ENCODE results near the gene SLC22A23.

The SLC22A23 gene

GRCh38 chr6:3293271-3294155 is 163.3 kb downstream of the SLC22A23 start:
- FAIRE-seq, result no peak

GRCh38 chr6:3292431-3293197 is 164.2 kb downstream of the SLC22A23 start:
- no peak for FAIRE-seq

GRCh38 chr6:3291987-3292386 is 164.9 kb downstream of the SLC22A23 start:
- no peak for FAIRE-seq

GRCh38 chr6:3291346-3291745 is 165.5 kb downstream of the SLC22A23 start:
- FAIRE-seq, result no peak

GRCh38 chr6:3290931-3291211 is 166.0 kb downstream of the SLC22A23 start:
- FAIRE-seq, result no peak

GRCh38 chr6:3290149-3290930 is 166.5 kb downstream of the SLC22A23 start:
- no peak for FAIRE-seq

GRCh38 chr6:3289664-3290055 is 167.2 kb downstream of the SLC22A23 start:
- no peak for FAIRE-seq

- FAIRE-seq, result no peak
Observed at GRCh38 chr6:3288711-3289663, 167.9 kb downstream of the SLC22A23 start.

- FAIRE-seq, result no peak
Observed at GRCh38 chr6:3287976-3288707, 168.7 kb downstream of the SLC22A23 start.

GRCh38 chr6:3287308-3287707 is 169.5 kb downstream of the SLC22A23 start:
- FAIRE-seq, result no peak

- no peak for FAIRE-seq
Observed at GRCh38 chr6:3286641-3287171, 170.1 kb downstream of the SLC22A23 start.

- no peak for FAIRE-seq
Observed at GRCh38 chr6:3285732-3286131, 171.1 kb downstream of the SLC22A23 start.

- FAIRE-seq, result no peak
Observed at GRCh38 chr6:3285049-3285639, 171.7 kb downstream of the SLC22A23 start.

- FAIRE-seq, result no peak
Observed at GRCh38 chr6:3284436-3284876, 172.4 kb downstream of the SLC22A23 start.

- FAIRE-seq, result no peak
Observed at GRCh38 chr6:3283641-3284435, 173.0 kb downstream of the SLC22A23 start.

- no peak for FAIRE-seq
Observed at GRCh38 chr6:3283241-3283640, 173.6 kb downstream of the SLC22A23 start.

GRCh38 chr6:3282476-3283236 is 174.2 kb downstream of the SLC22A23 start:
- no peak for FAIRE-seq

- FAIRE-seq, result no peak
Observed at GRCh38 chr6:3281631-3282475, 175.0 kb downstream of the SLC22A23 start.
